Measurements from ENCODE around the gene HIBCH. TPM values are rescaled to one million over a fixed set of nuclear protein-coding genes. Genes with fewer than 3 reads are reported as not detected.

The HIBCH gene
- total and polyA plus RNA-seq, 9 of the 15 experiments (the other 6 are each of a cell fraction or from before 2014, with no cell fraction given) = 17.0 to 65.4 (median 28.3) TPM

DNA sequence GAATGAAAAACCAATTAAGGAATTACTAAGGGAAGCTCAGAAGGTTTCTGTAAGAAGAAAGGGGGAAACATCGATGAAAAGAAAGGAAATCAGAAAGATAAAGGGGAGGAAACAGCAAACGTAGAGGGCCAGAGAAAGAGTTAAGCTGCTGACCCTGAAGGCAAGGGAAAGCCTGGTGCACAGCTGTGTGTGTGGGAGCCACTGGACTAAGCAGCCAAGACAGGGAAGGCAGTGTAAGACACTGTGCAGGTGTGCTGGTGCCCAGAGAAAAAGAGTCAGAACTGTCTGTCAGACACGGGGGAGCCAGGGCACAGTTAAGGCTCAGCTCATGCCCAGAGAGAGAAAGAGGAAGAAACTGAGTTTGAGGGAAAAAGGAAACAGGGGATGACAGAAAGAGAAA lies 104.0 kb downstream of the HIBCH start (continued):
- TF ChIP-seq, protein P1, sequence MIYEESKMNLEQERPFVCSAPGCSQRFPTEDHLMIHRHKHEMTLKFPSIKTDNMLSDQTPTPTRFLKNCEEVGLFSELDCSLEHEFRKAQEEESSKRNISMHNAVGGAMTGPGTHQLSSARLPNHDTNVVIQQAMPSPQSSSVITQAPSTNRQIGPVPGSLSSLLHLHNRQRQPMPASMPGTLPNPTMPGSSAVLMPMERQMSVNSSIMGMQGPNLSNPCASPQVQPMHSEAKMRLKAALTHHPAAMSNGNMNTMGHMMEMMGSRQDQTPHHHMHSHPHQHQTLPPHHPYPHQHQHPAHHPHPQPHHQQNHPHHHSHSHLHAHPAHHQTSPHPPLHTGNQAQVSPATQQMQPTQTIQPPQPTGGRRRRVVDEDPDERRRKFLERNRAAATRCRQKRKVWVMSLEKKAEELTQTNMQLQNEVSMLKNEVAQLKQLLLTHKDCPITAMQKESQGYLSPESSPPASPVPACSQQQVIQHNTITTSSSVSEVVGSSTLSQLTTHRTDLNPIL (CRISPR knock-in tag; IDR thresholded peaks at IDR 0.05) = no peak
- no peak for TF ChIP-seq TEAD4 (IDR thresholded peaks at IDR 0.05; ENCODE audit: low read length)
- no peak for TF ChIP-seq TEAD4 (CRISPR knock-in tag; IDR thresholded peaks at IDR 0.05; ENCODE audit: borderline replicate concordance)

DNA sequence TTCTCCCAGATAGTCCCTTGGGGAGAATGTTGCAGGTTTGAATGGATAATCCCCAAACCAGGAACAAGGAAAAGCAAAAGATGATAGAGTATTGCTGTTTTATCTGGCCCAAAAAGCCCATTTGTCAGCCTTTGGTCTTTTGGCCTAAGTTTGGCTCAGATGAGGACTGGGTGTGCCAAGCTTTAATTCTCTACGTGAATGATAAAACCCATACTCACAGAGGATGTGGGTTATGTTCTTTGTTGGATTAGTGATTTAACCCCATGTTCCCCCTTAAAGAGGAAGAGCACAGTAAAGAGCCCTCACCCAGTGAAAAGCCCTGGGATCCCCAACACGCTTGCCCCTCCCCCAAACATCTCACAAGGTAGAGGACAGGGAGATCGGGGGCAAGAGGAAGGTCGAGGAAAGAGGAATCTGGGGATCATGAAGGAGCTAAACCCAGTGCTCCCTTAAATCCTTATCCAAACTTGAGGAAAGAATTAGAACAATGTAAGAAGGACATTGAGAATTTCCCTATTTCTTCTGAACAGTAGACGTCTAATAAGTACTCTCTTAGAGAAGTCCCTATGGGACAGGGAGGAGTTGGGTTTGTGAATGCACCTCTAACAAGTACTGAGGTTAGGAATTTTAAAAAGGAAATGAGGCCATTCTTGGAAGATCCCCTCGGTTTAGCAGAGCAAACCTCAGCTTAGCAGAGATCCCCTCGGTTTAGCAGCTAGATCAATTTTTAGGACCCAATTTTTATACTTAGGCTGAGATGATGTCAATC lies 105.0 kb downstream of the HIBCH start:
- Histone ChIP-seq H2AFZ (ENCODE audit: low read depth, low read length) (peak overlapping the region; percentile 7), H3K36me3 (ENCODE audit: control insufficient read depth, insufficient read depth, low read length) (peaks cover 20% of the 10 kb centered on the region; the same call in 2 of the 3 replicates), H3K9me3 (replicated peaks; ENCODE audit: control insufficient read depth, insufficient read depth, low read depth, low read length) (no peaks in the 10 kb centered on the region), H3K27ac (ENCODE audit: extremely low read depth, low read depth, low read length) (peak overlapping the region; percentile 33; the same call in 1 of the 3 replicates), H4K20me1 (replicated peaks; ENCODE audit: control insufficient read depth, insufficient read depth, low read length) (no peaks in the 10 kb centered on the region), H3K4me1 (replicated peaks in 1 of 2; ENCODE audit: control insufficient read depth in 2 of 2, insufficient read depth in 2 of 2, low read length in 2 of 2) (peaks cover 3 to 18% of the 10 kb centered on the region in 2 experiments; a peak in 3 of 5 replicates), H3K4me2 (ENCODE audit: insufficient read depth, low read length) (0 out of 2 replicates have a peak overlapping the region, but pooled peaks have one; percentile 71), H3K79me2 (ENCODE audit: control insufficient read depth, insufficient read depth, low read length) (no peaks in the 10 kb centered on the region), H3K9me1 (ENCODE audit: control insufficient read depth, insufficient read depth, low read length) (no peaks in the 10 kb centered on the region), H3K27me3 (ENCODE audit: control insufficient read depth in 2 of 2, insufficient read depth in 2 of 2, low read length in 2 of 2) (no peaks in the 10 kb centered on the region), H3K4me3 (no peak overlapping the region), H3K9ac (ENCODE audit: insufficient read depth in 1 of 2, low read depth in 2 of 2, low read length in 2 of 2) (peak overlapping the region in 1 of 2 experiments; percentile 11; a peak in 1 of 4 replicates)
- FAIRE-seq (no peak), DNase-seq (ENCODE audit: extremely low read depth in 1 of 4, low spot score in 3 of 4) (no peak), ATAC-seq (no peak)
- in situ Hi-C loops (cut with MboI) = no loop called here
- POLR2A ChIA-PET = interaction anchor here (0.6 kb wide), 1 partner anchor 651 kb away, joined by 3 read pairs; no protein-coding TSS in a partner anchor
- TF ChIP-seq KDM5B (IDR thresholded peaks at IDR 0.05; ENCODE audit: insufficient replicate concordance, low read depth, low read length) (no peak), MCM2 (IDR thresholded peaks at IDR 0.05; ENCODE audit: low read depth) (no peak), NR3C1 (CRISPR knock-in tag; IDR thresholded peaks at IDR 0.05) (no peak), FOXJ2 (tag; IDR thresholded peaks at IDR 0.05) (no peak), HNRNPL (IDR thresholded peaks at IDR 0.05; ENCODE audit: low read depth, low read length) (no peak), NFE2L1 (tag; IDR thresholded peaks at IDR 0.05; ENCODE audit: borderline replicate concordance, low read depth) (no peak), TBL1XR1 (IDR thresholded peaks at IDR 0.05; ENCODE audit: low read length in 2 of 2) (no peak), IRF2 (CRISPR knock-in tag; IDR thresholded peaks at IDR 0.05) (no peak), CSDE1 (IDR thresholded peaks at IDR 0.05) (no peak), SRSF1 (IDR thresholded peaks at IDR 0.05; ENCODE audit: low read depth, low read length) (no peak), ZNF766 (CRISPR knock-in tag; conservative IDR thresholded peaks at IDR 0.05) (no peak; the same call in 1 of the 2 replicates), NCOA2 (IDR thresholded peaks at IDR 0.05; ENCODE audit: partially characterized antibody in 2 of 2) (no peak), CBFB (CRISPR knock-in tag; IDR thresholded peaks at IDR 0.05) (no peak), ZBTB1 (CRISPR knock-in tag; IDR thresholded peaks at IDR 0.05; ENCODE audit: borderline replicate concordance, low read depth) (no peak), ZZZ3 (IDR thresholded peaks at IDR 0.05) (no peak), HSF4 (CRISPR knock-in tag; IDR thresholded peaks at IDR 0.05; ENCODE audit: borderline replicate concordance) (no peak), FOXM1 (IDR thresholded peaks at IDR 0.05; ENCODE audit: low read depth) (no peak), FOXM1 (CRISPR knock-in tag; IDR thresholded peaks at IDR 0.05; ENCODE audit: low read depth) (no peak)
- CTCF ChIA-PET (ENCODE audit: low intra/inter-chr PET ratio) = no interaction called here
- intact Hi-C loops (cut with micrococcal nuclease) = loop anchor here (5.0 kb wide), 1 partner anchor 58 kb away; no protein-coding TSS in a partner anchor
- no TSS peak for BruUV-seq (replicated peaks)
- WGBS (ENCODE audit: insufficient coverage, low coverage, missing lambda C conversion rate) = 68% methylated on average over 7 of the region's 7 CpGs

Data from K562 (cell line).